GM06990 (cell line): Measurements from ENCODE around the gene MAD1L1.
"Not testable (repeated sequence)": the region's sequence is repeated elsewhere in the genome, so short reads cannot be mapped to it uniquely, and the experiment has no call there.

Experiments used
- DNase-seq: peaks from one replicate; pipeline ENCODE4 v3.0.0-alpha.2; 2011; ENCODE audit not compliant: insufficient read length; ENCODE audit errors: extremely low read depth
- H3K27me3 ChIP-seq: replicated peaks from 2 replicates; pipeline ENCODE4 v1.6.0; 2011; ENCODE audit warnings: low read length; ENCODE audit not compliant: control insufficient read depth, insufficient read depth
- H3K36me3 ChIP-seq: 2 replicates; pipeline ENCODE4 v1.5.1; 2011; ENCODE audit warnings: low read length; ENCODE audit not compliant: control insufficient read depth, insufficient read depth
- H3K4me3 ChIP-seq: replicated peaks from 2 replicates; pipeline ENCODE4 v1.5.1; 2011; ENCODE audit warnings: low read depth, mild to moderate bottlenecking, control low read depth, low read length
- TF ChIP-seq, protein P1 (sequence below): IDR thresholded peaks from 2 replicates; pipeline ENCODE4 v1.5.1; 2011; ENCODE audit warnings: low read length, control low read depth, mild to moderate bottlenecking, inconsistent platforms; ENCODE audit not compliant: insufficient read depth, poor library complexity, severe bottlenecking

The MAD1L1 gene

DNA sequence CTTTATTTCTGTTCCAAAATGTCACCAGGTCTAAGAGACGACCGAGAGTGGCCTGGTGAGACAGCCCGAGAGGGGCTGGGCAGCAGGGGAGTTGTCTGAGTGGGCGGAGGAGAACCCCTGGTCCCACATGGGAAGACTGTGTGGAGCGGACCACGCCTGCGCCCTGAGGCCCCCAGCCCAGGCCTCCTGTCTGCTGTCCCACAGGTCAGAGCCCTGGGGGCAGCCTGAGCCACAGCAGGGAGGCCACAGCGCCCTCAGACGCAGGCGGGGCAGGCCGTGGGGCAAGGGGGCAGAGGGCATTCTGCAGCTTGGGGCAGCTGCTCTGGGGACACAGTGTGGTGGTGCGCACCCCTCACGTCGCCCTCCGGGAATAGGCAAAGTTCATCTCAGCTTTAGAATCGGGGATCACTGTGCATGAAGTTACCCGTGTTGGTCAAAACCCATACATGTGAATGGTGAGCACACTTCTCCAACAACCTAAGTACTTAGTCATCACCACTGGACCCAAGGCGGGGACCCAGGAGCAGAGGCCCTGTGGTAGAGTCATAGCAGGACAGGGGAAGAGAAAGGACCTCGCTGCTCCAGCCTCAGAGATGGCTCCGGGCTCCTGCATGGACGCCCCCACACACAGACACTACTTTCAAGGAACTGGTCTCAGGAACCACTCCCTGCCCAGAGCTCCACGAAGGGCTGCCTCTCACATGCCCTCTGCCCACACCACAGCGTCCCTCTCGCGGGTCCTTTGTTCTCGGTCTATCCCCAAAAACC is 348.0 kb downstream of the MAD1L1 start:
- Histone ChIP-seq H3K4me3 (no peak overlapping the region), H3K27me3 (no peaks in the 10 kb centered on the region), H3K36me3 (peaks cover 28% of the 10 kb centered on the region)
- TF ChIP-seq, protein P1, sequence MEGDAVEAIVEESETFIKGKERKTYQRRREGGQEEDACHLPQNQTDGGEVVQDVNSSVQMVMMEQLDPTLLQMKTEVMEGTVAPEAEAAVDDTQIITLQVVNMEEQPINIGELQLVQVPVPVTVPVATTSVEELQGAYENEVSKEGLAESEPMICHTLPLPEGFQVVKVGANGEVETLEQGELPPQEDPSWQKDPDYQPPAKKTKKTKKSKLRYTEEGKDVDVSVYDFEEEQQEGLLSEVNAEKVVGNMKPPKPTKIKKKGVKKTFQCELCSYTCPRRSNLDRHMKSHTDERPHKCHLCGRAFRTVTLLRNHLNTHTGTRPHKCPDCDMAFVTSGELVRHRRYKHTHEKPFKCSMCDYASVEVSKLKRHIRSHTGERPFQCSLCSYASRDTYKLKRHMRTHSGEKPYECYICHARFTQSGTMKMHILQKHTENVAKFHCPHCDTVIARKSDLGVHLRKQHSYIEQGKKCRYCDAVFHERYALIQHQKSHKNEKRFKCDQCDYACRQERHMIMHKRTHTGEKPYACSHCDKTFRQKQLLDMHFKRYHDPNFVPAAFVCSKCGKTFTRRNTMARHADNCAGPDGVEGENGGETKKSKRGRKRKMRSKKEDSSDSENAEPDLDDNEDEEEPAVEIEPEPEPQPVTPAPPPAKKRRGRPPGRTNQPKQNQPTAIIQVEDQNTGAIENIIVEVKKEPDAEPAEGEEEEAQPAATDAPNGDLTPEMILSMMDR = no peak
- DNase-seq = no peak

DNA sequence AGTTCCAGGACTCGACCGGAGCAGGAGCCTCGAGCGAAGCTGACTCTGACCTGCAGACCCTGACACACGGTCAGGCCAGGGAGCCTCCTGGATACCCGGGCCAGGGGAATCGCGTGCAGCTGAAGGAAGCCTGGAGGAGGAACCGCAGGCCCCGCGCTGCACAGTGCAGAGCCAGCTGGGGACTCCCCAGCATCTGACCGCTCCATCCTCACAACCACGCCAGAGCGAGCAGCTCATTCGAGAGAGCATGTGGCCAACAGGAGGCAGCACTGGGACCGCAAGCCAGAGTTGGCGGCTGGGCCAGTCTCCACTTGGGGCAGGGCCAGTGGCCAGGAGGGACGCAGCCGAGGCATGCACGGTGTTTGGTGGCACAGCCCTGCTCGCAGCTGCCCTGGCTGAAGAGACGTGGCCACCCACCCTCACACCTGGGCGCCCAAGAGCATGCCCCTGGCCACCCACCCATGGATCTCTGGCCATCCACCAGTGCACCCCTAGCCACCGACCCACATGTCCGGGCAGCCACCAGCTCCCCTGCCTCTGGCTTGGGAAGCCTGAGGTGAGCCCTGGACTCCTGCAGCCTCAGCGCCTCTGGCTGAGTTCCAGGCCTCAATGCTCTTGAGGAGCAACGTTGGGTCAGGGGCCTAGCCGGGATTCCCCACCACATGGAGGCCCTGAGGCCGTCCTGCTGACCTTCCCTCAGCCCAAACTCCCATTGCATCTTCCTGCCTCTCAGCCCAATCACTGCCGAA is 348.7 kb downstream of the MAD1L1 start:
- Histone ChIP-seq H3K36me3 (peaks cover 28% of the 10 kb centered on the region), H3K27me3 (no peaks in the 10 kb centered on the region), H3K4me3 (no peak overlapping the region)
- TF ChIP-seq, protein P1 = peak; percentile 8
- DNase-seq = no peak

DNA sequence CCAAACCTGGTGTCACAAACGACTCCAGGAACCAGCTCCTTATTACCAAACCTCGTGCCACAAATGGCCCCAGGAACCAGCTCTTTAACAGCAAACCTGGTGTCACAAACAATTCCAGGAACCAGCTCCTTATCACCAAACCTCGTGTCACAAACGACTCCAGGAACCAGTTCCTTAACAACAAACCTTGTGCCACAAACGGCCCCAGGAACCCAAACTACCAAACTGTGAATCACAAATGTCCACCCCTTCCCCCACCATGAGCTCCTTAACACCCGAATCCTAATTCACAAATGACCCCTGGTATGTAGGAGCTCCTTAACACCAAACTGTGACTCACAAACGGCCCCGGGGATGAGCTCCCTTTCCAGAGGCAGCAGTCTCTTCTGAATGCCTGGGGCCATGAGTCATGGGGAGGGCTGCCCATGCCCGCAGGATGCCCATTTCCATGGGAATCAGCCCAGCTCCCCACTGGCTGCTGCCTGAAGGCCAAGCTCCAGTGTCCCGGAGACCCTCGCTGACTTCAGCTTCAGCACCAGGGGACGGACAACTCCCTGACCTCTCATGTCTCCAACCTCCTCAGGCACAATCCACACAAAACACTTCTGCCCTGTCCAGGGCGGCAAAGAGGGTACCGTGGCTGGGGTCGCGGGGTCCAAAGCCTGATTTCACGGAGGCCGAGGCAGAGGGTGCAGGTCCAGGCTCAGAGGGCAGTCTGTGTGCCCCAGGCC is 349.5 kb downstream of the MAD1L1 start:
- Histone ChIP-seq H3K27me3 (no peaks in the 10 kb centered on the region), H3K36me3 (peaks cover 21% of the 10 kb centered on the region), H3K4me3 (no peak overlapping the region)
- DNase-seq = no peak
- TF ChIP-seq, protein P1 = no peak

DNA sequence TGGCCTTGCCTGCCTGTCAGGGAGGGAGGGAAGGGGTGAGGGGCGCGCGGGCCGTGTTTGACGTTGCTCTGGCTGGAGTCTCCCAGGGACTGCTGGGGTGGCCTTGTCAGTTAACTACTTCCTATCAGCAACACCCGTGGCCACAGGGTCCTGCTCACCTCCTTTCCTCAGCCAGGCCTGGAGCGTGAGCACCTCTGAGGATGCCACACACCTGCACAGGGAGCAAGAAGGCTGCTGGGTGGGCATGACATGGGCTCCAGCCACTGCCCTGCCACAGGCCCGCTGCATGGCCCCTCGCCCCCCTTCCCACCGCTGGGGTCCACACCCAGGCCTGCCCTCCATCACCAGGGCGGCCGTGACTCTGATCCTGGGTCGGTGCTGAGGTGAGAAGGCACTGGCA is 350.3 kb downstream of the MAD1L1 start:
- H3K4me3 ChIP-seq = no peak overlapping the region
- no peak for DNase-seq
- peaks cover 14% of the 10 kb centered on the region for H3K36me3 ChIP-seq
- no peaks in the 10 kb centered on the region for H3K27me3 ChIP-seq
- TF ChIP-seq, protein P1 = no peak

DNA sequence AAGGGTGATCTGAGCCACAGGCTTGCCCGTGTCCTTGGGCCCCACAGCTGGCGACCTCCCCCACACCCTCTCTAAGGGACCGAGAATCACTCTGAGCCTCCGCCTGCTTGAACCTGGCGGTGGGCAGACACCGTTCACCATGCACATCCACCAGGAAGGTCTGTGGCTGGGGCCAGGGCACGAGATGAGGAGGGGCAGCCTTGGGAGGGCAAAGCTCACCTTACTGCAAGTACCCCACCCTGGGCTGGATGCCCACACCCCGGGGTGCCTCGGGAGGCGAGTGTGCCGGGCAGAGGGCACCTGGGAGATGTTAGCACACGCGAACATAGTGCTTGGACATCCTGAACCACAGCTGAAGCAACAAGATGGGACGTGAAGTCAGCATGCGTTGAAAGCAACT is 350.8 kb downstream of the MAD1L1 start:
- Histone ChIP-seq H3K27me3 (no peaks in the 10 kb centered on the region), H3K4me3 (no peak overlapping the region), H3K36me3 (peaks cover 9% of the 10 kb centered on the region)
- TF ChIP-seq, protein P1 = no peak
- DNase-seq = no peak

DNA sequence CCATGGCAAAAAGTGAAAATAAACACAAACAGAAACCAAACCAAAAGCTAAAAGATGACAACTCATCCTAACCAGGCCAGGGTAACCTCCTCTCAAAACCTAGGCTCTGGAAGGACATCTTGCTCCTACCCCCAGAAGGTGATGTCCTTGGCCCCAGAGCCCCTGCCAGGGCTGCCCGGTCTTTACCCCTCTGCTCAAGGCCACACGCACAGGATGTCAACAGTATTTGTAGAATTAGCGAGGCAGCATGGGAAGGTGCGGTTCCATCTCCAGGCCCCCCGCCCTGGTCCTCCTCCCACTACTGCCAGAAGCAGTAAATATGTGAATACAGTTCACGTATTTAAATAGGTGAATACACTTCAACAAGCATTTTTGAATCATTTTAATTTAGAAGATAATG is 356.1 kb downstream of the MAD1L1 start:
- DNase-seq, H3K4me3 ChIP-seq, H3K27me3 ChIP-seq: not testable (repeated sequence)
- H3K36me3 ChIP-seq = peaks cover 11% of the 10 kb centered on the region

DNA sequence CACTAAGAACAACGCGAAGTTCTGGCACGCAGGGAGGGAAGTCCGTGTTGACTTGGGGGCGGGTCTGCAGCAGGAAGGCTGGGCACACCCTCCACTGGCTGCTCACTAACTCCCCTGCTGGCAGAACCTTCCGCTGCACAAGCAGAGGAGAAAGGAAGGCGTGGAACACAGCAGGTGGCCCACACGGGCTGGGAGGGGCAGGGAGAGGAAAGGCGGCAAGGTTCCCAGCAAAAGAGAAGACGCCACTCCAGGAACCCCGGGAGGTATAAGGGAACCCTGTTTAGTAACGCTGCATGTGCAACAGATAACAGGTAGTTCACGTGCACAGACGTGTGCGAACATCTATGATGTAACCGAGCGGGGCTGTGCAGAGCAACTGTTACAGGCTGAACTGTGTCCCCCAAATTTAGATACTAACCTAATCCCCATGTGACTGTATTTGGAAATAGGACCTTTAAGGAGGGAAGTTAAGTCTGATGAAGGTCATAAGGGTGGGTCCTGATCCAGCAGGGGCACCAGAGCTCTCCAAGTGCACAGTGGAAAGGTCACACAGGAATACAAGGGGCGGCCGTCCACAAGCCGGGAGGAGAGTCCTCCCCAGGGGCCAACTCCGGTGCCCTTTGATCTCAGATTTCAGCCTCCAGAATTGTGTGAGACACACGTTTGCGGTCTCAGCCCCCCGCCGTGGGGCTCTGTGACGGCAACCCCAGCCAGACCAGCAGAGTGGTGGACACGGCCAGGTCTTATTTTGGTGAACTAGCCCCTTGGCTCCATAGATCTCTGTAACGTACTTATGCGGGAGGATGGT is 357.1 kb downstream of the MAD1L1 start:
- not testable (repeated sequence) for DNase-seq, H3K36me3 ChIP-seq, H3K4me3 ChIP-seq, H3K27me3 ChIP-seq
